HG03432 (cell line): ENCODE measurements around the gene EXPH5.
"Not testable (repeated sequence)": the region's sequence is repeated elsewhere in the genome, so short reads cannot be mapped to it uniquely, and the experiment has no call there.

Source experiments
- ATAC-seq: cut with Tn5 transposase; IDR thresholded peaks from one replicate; pipeline ENCODE4 v1.9.1; 2021; ENCODE audit warnings: mild to moderate bottlenecking, moderate library complexity; ENCODE audit not compliant: unreplicated experiment

EXPH5 gene, protein sequence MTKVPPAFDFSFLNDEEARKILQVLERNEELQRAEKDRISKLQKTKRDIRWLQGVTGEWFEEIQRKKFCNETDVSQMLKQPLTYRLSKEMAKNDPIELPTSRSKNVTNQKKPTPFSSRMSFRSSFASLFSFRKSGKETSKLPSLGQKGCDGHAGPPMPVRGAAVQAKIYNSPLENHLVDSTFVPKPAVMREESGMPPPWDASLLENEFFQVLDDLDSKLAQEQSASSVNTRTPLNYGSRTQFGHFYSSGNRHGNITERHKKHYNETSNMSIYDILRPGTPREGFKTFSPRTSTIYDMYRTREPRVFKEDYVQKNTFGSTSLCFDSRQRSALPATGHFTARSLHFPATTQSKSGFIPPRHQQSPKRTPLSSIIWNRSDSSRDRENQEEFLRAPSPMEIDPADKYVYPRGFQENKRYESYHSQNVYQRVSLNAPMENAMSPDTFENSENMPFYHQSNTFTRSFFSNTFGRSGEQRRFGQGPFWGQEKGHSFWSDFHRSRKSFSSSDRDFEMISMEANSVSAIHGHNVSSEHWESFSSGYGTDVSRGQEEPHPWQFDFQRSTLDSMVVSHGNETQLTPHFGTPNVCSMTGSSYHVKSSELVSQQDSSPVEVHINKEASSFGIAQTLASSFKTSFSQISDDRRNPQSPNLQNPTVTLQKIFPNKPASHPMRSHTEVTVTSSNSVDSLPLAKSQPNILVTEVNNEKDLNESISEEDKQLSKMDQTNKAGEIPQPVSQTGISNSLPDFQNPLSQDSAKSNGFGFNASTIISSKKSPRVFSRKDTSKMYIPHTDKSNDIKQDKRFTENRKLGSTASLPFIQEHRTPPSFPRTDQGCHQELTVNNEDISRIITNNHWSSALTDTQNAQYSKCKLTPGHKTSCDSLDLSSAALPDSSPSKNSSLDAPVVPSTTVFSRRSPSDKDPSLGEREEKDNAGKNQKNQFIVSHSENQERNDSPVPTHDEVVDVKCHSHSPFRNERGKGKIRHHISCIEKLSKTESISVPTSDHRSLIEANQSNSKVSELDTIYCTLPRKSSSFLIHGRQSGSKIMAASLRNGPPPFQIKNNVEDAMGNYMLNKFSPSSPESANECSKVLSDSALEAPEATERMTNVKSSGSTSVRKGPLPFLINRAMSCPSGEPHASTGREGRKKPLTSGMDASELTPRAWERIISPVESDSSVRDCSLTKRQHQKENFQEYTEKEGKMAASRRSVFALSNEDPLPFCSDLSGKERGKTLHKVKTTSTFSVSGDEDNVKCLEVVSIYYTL (N-terminal part only)

DNA sequence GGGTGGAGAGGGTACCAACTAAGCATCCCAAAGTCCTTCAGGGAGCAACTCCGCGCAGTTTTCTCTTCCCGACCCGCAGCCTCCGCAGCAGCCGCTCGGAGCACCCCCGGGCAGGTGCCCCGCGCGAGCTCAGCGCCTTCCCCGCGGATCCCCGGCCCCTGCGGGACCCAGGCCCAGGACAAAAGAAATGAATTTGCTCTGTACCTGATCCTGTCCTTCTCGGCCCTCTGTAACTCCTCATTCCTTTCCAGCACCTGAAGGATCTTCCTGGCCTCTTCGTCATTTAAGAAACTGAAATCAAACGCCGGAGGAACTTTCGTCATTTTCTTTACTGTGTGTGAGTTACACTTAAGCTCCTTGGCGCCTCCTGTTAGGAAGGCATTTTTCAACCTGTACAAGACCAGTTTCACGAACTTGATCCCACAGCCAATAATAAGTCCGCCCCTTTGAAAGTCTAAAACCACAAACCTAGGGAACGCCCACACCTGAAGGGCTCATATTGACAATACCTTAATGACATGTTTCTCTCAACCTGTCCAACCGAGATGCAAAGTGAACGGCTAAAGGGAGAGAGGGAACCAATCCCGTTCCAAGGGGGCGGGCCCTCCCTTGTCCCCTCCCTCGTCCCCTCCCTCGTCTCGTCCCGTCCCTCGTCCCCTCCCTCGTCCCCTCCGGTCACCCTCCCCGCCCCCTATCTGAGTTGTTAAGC lies at the start of gene EXPH5:
Gene EXPH5 (minus strand): TSS at position 555 of the 709 bp plus-strand sequence. CDS start 232 bp downstream, at position 323.
- peak; percentile 97 for ATAC-seq

DNA sequence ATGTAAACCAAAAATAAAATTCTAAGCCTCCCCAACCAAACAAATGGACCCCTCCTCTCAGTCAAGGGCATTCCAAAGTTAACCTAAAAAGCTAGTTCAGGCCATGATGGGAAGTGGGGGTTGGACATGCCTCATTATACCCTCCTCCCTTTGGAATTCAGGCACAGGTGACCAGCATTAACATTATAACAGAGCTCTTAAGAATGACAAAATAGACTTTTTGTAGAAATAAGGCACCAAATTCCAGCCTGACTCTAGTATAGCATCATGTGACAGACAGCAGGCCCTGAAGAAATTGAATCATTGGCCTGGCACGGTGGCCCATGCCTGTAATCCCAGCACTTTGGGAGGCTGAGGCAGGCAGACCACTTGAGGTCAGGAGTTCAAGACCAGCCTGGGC lies 48.2 kb upstream of the EXPH5 start:
- ATAC-seq: not testable (repeated sequence)

DNA sequence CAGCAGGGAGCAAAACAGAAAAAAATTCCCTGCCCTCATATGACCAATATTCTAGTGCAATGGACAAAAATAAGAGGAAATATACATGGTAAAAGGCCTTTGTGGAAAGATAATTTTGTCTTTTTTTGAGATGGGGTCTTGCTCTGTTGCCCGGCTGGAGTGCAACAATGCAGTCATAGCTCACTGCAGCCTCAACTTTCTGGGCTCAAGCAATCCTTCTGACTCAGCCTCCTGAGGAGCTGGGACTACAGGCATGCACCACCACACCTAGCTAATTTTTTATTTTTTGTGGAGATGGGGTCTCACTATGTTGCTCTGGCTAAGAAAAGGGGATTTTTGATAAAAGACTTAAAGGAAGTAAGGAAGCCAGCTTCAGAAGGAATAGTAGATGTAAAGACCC lies 45.6 kb upstream of the EXPH5 start:
- ATAC-seq: no peak

DNA sequence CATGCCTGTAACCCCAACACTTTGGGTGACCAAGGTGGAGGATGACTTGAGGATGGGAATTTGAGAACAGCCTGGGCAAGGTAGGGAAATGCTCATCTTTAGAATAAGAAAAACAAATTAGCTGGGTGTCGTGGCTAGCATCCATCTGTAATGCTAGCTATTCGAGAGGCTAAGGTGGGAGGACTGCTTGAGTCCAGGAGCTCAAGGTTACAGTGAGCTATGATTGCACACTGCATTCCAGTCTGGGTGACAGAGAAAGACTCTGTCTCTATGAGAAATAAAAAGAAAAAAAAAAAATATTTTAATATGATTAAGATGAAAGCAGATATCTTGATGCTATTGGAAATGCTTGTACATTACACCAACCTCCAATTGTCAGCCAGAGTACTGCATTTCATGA lies 42.7 kb upstream of the EXPH5 start:
- no peak for ATAC-seq

DNA sequence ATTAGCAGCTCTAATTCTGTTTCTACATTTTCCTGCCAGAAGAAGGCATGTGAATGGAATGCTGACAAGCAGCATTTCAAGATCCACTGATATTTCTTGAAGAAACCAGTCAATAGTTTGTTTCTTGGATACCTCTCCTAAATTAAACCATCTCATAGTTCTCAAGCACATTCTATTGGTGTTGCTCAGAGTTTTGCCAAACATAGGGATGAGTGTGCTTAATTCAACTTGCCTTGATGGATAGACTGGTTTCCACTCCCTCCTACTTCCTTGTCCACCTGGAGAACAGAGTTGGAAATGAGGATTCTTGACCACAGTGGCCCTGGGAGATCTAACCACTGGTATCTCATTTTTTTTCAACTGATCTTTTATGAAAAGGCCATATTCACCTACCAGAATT lies 41.5 kb upstream of the EXPH5 start:
- no peak for ATAC-seq

DNA sequence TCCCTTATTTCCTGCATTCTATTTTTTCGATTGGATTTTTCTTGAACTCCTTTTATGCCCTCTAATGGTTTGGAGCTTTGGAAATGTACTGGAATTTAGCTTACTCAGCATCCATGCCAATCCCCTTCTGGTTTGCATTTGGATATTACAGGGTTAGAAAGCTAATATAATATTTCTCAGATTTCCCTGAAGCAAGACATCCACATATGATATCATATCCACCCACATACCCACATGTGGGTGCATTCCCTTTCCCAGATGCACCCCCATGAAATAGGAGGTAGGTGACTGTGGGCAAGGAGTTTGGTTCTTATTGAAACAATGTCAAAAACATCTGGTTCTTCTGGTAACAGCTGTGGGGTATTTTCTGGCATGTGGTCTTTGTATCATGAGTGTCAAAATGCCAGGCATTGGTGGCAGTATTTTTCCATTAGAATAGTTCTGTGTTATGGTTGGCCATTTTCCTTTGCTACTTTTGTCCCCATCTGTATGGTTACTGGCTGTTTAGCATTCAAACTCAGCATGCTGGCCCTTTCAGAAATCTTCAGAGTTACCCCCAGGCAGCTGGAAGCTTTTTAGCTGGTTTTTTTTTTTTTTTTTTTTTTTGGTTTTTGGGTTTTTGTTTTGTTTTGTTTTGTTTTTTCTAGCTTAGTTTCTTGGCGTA lies 38.6 kb upstream of the EXPH5 start:
- no peak for ATAC-seq

DNA sequence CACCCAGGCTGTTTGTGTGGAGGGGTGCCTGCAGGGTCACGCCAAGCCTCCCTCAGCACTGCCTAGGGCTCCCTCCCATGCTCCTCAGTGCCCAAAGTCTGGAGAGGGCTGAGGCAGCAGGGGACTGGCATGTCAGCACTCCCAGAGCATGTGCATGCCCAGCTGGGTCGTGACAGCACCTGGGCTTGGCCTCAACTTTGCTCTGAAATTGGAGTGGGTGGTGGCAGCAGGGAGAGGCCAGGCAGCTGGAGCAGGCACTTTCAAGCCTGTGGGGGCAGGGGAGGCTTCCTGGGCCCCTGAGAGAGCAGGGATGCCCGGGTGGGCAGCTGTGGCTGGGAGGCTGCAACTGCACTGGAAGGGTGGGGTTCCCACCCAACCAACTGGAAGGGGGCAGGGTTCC lies 35.7 kb upstream of the EXPH5 start:
- ATAC-seq: no peak

DNA sequence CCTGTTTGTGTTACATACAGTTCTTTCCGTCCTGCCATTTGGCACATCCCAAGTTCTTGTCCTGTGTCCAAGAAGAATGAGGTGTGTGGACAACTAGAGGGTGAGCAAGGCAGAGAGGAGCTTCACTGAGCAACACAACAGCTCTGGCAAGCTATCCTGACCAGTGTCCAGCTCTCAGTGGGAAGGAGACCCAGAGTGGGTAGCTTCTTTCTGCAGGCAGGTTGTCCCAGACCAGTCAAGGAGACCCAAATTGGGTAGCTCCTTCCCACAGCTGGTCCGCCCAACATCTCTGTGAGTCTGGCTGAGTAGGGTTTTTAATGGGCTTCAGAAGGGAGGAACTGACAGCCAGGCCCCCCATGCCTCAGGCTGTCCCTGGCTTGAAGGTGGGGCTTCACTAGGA lies 35.2 kb upstream of the EXPH5 start:
- no peak for ATAC-seq

DNA sequence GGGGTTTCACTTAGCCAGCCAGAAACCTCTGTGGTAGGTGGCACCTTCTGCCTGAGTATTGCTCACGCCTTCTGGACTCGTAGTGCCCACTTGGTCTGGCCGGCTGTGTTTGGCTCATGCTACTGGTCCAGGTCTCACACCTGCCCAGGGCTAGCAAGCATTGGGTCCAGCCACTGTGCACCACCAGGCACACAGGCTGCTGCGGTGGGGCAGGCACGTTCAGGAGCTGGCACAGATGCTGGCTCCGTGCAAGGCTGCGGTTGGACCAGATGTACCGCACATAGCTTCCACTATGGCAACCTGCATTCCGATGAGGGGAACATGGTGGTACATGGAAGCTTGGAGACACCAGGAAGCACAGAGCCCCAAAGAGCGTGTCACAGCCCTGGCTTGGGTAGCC lies 34.8 kb upstream of the EXPH5 start:
- ATAC-seq: no peak

DNA sequence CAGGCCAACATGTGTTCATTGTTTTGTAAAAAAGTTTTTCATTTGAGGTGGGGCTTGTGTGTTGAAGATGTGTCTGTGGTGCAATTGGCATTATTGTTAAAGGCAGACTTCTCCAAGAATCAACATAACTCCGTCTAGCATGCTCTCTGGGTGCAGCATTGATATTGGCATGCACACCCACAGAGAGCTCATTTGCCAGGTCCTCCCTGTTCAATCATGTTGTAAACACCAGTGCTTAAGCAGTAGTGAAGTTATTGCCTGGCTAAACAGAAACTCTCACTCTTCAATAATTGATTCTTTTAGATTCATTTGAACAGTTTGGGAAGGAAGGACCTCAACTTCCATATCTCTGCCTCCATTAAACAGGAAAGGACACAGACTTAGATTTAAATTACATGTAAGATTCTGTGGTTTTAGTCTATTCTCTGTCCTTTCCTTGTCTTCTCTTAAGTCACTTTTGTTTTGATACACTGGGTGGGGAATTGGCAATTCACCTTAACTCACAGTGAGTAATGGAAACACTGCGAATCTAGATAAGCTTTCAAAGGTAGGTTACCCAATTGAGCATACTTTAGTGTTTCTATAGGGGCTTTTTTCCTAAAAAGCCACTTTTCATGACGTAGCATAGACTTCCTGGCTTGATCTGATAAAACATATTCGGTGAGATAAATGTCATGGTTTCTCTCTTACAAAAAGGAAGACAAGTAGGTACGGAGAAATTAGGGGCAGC lies 30.8 kb upstream of the EXPH5 start:
- ATAC-seq: no peak

DNA sequence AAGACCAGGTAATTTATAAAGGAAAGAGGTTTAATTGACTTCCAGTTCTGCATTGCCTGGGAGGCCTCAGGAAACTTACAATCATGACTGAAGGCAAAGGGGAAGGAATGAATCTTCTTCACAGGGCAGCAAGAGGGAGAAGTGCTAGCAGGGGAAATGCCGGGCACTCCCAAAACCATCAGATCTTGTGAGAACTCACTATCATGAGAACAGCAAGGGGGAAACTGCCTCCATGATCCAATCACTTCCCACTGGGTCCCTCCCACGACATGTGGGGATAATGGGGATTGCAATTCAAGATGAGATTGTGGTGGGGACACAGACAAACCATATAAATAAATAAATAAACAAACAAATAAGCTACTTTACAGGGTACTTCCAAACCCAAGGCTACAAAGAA lies 28.8 kb upstream of the EXPH5 start:
- no peak for ATAC-seq

DNA sequence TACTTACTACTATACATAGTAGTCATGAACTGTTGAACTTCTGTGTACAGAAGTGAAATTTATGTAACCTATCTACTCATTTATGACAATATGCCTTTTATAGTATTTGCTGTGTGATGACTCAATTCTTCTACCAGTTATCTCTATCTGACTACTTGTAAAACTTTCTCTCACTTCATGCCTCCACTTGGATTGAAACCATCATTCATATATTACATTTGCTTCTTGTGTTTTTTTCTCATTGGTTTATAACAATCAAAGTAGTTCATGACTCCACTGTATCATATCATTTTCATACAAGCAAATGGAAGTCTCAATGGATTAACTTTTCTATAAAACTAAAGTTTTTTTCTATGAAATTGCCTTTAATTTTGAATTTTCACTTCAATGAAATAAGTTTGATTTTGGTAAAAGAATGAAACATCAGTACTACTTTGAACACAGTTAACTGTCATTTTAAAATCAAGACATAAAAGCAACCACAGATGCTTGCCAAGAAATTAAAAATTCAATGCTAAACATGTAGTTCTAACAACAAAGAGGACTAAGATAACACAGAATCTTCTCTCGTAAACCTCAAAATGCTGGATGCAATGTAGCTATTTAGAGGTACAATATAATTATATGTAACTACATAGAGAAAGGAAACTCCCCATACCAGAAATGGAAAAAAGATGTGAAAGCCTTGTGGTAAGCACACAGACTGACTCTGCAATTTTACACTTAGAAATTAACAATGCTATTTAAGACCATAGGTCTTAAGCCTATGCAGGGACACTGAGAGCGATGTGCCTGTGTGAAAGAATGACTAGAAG lies 27.6 kb upstream of the EXPH5 start:
- peak; percentile 93 for ATAC-seq

DNA sequence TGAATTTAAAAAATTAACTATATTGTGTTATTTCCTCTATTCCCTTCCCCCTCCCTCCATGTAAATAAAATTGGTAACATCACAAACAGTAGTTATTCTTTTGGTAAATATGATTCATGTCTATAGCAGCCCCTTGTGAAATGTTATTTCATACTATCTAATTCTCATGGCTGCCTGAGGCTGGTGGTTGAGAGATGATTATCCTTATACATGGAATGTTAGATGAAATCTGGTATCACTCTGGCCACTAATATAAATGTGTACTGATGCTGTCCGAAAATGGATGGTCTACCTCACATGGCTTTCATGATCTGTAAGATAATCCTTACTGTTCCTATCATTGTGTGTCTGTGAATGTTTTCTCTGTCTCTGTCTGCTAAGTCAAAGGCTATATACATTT lies 25.0 kb upstream of the EXPH5 start:
- no peak for ATAC-seq

DNA sequence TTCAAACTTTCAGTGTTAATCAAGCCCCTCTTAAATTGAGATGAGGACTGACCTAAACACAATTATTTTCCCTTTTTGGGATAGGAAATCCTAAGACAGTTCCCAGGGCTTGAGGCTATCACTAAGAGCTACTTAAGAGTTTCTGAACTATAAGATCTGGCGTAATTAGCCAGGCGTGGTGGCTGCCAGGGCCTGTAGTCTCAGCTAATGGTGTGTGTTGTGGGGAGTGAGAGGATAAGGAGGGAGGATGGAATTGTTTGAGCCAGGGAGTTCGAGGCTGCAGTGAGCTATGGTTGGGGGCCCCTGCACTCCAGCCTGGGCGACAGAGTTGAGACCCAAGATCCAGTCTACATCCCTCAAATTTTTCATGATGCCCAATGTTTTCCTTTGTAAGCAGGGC lies 23.5 kb upstream of the EXPH5 start:
- ATAC-seq: no peak

DNA sequence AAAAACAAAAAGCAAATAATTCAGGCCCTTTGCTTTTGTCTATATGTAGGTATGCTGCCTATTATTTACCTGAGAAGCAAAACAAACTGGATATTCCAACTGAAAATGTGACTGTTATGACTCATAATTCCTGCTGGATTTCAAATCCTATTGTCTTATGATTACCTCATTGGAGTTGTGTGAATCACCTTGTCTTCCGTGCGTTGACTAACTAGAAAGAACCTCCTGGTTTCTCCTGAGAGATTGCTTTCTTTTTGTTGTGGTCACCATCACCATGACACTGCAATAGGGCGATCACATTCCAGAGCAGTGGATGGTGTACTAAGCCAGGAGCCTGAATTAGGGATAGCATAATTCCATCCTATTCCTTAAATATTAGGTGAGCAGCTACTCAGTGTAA lies 23.0 kb upstream of the EXPH5 start:
- ATAC-seq: no peak

DNA sequence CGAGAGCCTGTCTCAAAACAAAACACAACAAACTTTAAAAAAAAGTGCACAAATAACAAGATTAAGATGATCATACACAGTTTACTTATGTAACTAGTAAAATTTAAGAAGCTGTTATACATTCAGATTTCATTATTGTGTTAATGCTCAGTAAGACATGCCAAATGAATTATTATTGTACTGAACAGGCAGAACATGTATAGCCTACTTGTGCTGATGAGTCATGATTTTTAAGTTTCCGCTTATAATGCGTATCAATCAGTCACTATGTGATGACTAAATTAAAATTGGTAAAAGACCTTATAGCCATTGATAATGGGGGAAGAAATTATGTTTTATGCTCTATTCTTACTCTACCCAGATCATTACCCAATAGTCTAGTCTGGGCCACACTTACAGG lies 20.5 kb upstream of the EXPH5 start:
- ATAC-seq: no peak

DNA sequence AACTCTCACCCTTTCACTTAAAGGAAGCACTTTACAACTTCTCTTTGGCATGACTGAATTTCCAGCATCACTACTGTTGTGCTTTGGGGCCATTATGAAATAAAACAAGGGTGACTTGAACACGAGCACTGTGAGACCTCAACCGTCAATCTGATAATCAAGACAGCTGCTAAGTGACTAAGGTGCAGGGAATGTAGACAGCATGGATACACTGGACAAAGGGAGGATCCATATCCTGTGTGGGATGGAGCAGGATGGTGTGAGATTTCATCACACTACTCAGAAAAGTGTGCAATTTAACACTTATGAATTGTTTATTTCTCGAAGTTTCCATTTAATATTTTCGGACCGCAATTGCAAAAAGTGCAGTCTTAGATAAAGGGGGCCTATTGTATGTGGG lies 16.1 kb upstream of the EXPH5 start:
- no peak for ATAC-seq

DNA sequence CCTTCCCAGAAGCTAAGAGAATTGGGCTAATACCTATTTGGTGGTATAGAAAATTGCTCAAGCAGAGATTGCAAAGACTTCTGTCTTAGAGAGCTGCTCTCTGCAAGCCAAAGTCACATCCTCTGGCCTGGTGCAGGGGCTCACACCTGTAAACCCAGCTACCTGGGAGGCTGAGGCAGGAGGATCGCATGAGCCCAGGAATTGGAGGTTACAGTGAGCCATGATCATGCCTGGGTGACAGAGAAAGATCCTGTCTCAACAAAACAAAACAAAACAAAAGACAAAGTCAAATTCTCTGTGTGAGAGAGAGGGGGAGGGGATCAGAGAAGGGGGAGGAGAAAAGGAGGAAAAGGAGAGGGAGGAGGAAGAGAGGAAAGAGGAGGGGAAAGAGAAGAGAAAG lies 15.0 kb upstream of the EXPH5 start:
- no peak for ATAC-seq
